Heart left ventricle (tissue), 13 donors: ENCODE data around the gene ZBTB7C.

Experiments
- POLR2A ChIP-seq, 2 donors: fragments of 450-650 bp; IDR thresholded peaks; one replicate each; pipeline ENCODE4 v1.6.1; 2017; ENCODE audit warnings: antibody characterized with exemption in 2 of 2, mild to moderate bottlenecking in 2 of 2, moderate library complexity in 2 of 2
- TF ChIP-seq, protein P1 (sequence below), 12 donors: fragments of 200-600 bp; sonication (generic) in 4 of 12; IDR thresholded peaks; one replicate each; pipeline versions ENCODE4 v1.5.0 to v1.8.0; 2018 to 2022; ENCODE audit warnings: antibody characterized with exemption in 12 of 12, mild to moderate bottlenecking in 5 of 12
- donor health status: ischemic (EF 13 %, LVEDD 7.1; RV severe dilation, severe dysfunction).
- donor health status: DM: no; HTN: yes; CAD: no.
- donor health status: DM: no; HTN: no; CAD: no.
- donor health status: ischemic (EF 25% LVEDD 6.9; RV normal size, moderate dysfunction).
- donor health status: ischemic (EF 25% LVEDD 5.7; RV mildly dilated, moderate dysfunction).
- donor health status: ischemic (EF 35%, LVEDD 5.7; RV mildly dilated, moderate dysfunction).
- donor health status: nonischemic (EF 11% LVEDD 7.7; RV severe dilation, severe dysfunction).
- donor health status: DM: yes; HTN: yes; CAD: no.
- donor health status: PGD.
- donor health status: ischemic (EF 29% LVEDD 5.4; RV normal size, mild dysfunction).
- donor health status: nonischemic (EF 23%, LVEDD 6.1; RV moderate dilation, normal function).

DNA sequence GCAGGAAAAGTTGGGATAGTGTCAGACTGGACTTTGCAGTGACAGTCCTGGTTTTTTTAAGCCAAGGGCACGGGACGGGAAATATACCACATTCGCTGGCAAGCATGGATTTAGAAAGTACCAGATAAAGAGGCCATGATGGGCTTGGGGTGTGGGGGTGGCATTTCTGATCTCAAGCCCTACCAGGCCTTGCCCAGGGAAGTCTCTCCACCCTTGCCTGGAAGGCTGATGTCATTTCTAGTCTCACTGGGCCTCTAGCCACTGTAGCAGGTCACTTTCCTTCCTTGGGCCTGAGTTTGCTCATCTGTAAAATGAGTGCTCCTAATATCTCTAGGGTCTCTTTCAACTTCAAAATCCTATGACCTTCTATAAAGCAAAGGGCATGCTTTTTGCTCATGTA is 1.8 kb downstream of the ZBTB7C start:
- TF ChIP-seq, protein P1, sequence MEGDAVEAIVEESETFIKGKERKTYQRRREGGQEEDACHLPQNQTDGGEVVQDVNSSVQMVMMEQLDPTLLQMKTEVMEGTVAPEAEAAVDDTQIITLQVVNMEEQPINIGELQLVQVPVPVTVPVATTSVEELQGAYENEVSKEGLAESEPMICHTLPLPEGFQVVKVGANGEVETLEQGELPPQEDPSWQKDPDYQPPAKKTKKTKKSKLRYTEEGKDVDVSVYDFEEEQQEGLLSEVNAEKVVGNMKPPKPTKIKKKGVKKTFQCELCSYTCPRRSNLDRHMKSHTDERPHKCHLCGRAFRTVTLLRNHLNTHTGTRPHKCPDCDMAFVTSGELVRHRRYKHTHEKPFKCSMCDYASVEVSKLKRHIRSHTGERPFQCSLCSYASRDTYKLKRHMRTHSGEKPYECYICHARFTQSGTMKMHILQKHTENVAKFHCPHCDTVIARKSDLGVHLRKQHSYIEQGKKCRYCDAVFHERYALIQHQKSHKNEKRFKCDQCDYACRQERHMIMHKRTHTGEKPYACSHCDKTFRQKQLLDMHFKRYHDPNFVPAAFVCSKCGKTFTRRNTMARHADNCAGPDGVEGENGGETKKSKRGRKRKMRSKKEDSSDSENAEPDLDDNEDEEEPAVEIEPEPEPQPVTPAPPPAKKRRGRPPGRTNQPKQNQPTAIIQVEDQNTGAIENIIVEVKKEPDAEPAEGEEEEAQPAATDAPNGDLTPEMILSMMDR (IDR thresholded peaks at IDR 0.05), result no peak
- no peak for TF ChIP-seq POLR2A (IDR thresholded peaks at IDR 0.05)
